DND-41 (cell line): ENCODE measurements around the gene GABRA4.

Experiments used
- CTCF ChIP-seq: IDR thresholded peaks from 2 replicates; pipeline ENCODE4 v1.5.1; 2012; ENCODE audit warnings: borderline replicate concordance, low read length, moderate library complexity, mild to moderate bottlenecking; ENCODE audit not compliant: poor library complexity, severe bottlenecking; ENCODE audit errors: extremely low read depth
- EZH2 ChIP-seq: IDR thresholded peaks from 3 replicates; pipeline ENCODE4 v1.6.1; 2012; ENCODE audit warnings: borderline replicate concordance, low read depth, mild to moderate bottlenecking, moderate library complexity, low read length, inconsistent platforms; ENCODE audit not compliant: severe bottlenecking

GRCh38 chr4:46945062-46945461 lies 48.3 kb downstream of the GABRA4 start:
- TF ChIP-seq CTCF (no peak), EZH2 (no peak)
